Stimulated activated naive B cell treated with anti-CD40 and anti-IgM and Interleukin-4, amounts not matched to agents 10 μg/mL and 1 μg/mL and 100 μg/mL, for 72 hours (primary cell): ENCODE results near the gene KCNQ4.
A peak's percentile ranks its signal among the peaks of the same experiment; 100 is the strongest.

Experiments used
- ATAC-seq, 2 donors: fragments of 150-1000 bp; cut with Tn5 transposase; replicated peaks; 2 replicates each; pipeline ENCODE4 v1.10.0; 2021; ENCODE audit warnings: moderate library complexity in 1 of 2
- DNase-seq: peaks from one replicate; pipeline ENCODE4 v3.0.0; 2021
- H3K27ac Mint-ChIP-seq: one replicate; pipeline ENCODE4 v1.8.0; 2022; ENCODE audit warnings: mild to moderate bottlenecking, mixed read lengths
- H3K27me3 Mint-ChIP-seq, 2 donors: one replicate each; pipeline ENCODE4 v1.8.0; 2022; ENCODE audit warnings: mixed read lengths in 2 of 2
- H3K36me3 Mint-ChIP-seq, 2 donors: one replicate each; pipeline ENCODE4 v1.8.0; 2022; ENCODE audit warnings: mixed read lengths in 2 of 2, mild to moderate bottlenecking in 1 of 2
- H3K4me1 Mint-ChIP-seq, 2 donors: one replicate each; pipeline ENCODE4 v1.8.0; 2022; ENCODE audit warnings: mixed read lengths in 2 of 2, mild to moderate bottlenecking in 1 of 2
- H3K4me3 Mint-ChIP-seq, 2 donors: one replicate each; pipeline ENCODE4 v1.8.0; 2022; ENCODE audit warnings: mild to moderate bottlenecking in 2 of 2, mixed read lengths in 2 of 2, moderate library complexity in 1 of 2
- H3K9me3 Mint-ChIP-seq, 2 donors: one replicate each; pipeline ENCODE4 v1.8.0; 2022; ENCODE audit warnings: mixed read lengths in 2 of 2, mild to moderate bottlenecking in 1 of 2

Gene KCNQ4

DNA sequence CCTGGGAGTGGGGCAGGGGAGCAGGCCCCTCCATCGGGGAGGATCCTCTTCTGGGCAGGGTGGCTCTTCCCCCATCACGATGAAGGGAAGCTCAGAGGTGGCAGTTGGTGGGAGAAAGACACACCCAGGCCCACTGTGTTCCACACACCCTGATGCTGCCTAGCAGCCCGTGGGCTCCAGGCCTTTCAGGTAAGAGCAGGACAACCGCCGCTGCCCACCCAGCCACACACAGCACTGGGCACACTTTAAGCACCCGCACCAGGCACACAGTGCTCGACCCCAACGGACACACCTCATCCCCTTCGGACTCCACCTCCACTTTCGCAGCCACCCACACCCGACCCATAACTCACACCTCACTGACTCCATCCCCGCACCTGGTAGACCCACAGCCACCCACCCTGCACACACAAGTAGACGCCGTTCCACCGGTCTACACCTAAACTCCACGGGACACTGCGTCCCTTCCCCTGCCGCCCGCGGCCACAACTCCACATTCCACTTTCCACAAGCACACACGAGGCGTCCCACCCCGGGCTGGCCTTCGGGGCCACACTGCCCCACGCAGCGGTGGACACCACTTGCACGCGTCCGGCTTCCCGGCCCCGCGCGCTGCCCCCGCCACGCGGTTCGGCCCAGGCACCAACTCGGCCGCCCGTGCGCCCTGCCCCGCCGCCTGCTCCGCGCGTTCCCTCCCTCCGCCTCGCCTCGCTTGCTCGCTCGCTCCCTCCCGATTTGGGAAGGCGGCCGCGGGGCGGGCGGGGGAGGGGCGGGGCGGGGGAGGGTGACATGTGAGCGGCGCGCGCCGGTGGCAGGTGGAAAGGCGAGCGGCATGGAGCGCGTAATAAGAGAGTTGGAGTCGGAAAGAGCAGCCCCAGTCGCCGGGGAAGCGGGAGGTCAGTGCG, at the start of gene KCNQ4:
KCNQ4 (plus strand) TSS at position 787 of the 905 bp plus-strand sequence. CDS start 307 bp downstream, outside the sequence.
- DNase-seq: no peak

DNA sequence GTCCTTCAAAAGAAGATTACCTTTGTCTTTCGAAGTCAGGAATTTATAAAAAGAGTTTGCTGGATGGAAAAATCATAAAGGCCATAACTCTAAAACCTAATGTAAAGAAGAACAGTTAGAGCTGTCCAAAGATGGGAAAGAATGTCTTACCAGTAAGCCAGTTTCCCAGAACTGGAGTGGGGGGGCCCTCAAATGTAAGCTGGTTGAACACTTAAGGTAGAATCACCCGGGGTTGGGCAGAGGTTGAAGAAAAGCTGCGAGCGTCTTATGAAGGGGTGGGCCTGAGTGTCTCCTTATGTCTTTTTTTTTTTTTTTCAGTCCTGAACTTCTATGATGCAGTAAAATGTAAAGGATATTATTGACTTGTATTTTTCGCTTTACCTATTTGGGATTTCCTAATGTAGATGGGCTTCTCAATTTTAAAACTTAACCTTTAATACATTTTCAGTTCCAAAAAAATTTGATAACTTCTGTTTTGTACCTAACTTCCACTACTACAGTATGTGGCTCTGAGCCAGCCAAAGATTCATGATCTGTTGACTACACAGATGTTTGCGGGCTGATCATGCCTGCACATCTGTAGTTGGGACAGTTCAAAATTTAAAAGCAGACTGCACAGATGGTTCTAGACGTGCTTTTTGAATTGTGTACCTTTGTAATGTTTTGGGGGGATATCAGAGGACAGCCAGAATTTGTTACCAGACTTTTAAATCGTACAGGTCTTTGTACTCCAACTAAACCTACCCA, 48.5 kb upstream of the KCNQ4 start:
- DNase-seq (no peak), ATAC-seq (no peak)
- H3K4me3 Mint-ChIP-seq: no peak overlapping the region
- H3K27me3 Mint-ChIP-seq: no peaks in the 10 kb centered on the region
- no peak overlapping the region for H3K27ac Mint-ChIP-seq
- H3K9me3 Mint-ChIP-seq: no peaks in the 10 kb centered on the region
- H3K36me3 Mint-ChIP-seq: peaks cover 20 to 32% of the 10 kb centered on the region in 2 donors
- H3K4me1 Mint-ChIP-seq: peaks cover 25 to 51% of the 10 kb centered on the region in 2 donors

More for the DNA sequence above, at the start of gene KCNQ4:
- Mint-ChIP-seq H3K27me3 (peaks cover 45 to 52% of the 10 kb centered on the region in 2 donors), H3K36me3 (peaks cover 7 to 24% of the 10 kb centered on the region in 2 donors), H3K4me1 (peaks cover 13 to 32% of the 10 kb centered on the region in 2 donors), H3K4me3 (peak within 1 kb of the TSS; percentile 86 to 87), H3K27ac (peak within 1 kb of the TSS; percentile 89), H3K9me3 (no peaks in the 10 kb centered on the region)
- peak; percentile 66 to 67 for ATAC-seq

DNA sequence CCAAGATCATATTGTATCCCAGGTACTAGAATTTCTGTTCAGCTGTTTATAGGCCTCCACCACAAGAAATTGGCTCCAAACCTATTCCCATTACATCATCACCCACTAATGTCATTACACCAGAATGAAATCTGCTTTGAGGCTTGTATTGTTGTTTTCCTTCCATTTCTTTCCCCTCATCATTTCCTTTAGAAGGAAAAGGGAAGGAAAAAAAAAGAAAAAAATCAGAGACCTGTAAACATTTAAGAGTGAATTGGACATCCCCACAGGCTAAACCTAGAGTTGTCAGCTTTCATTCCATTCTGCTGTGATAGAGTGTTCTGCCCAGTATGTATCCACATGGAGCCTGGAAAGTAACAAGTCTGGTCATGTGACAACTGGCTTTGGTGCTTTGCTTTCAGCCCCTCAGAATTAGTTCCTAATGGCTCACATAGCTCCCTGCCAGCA, 47.5 kb upstream of the KCNQ4 start:
- no peak overlapping the region for H3K27ac Mint-ChIP-seq
- DNase-seq: no peak
- peaks cover 24 to 51% of the 10 kb centered on the region in 2 donors for H3K4me1 Mint-ChIP-seq
- H3K36me3 Mint-ChIP-seq: peaks cover 20 to 31% of the 10 kb centered on the region in 2 donors
- no peak overlapping the region for H3K4me3 Mint-ChIP-seq
- no peaks in the 10 kb centered on the region for H3K27me3 Mint-ChIP-seq
- no peaks in the 10 kb centered on the region for H3K9me3 Mint-ChIP-seq
- ATAC-seq: no peak

DNA sequence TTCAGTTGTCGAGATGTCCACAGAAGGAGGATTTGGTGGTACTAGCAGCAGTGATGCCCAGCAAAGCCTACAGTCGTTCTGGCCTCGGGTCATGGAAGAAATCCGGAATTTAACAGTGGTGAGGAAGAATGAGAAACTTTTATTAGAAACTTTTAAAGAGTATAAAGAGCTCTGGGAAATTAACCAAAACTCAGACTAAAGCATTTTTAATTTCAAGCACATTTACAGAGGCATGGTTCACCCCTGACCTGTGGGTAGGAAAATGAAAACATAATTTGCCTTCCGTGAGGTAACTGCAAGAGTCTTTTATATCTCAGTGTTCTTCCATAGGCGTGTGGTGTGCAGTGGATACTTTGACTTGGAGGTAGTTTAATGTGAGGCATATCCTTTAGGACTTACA, 44.8 kb upstream of the KCNQ4 start:
- DNase-seq: no peak
- no peak for ATAC-seq
- Mint-ChIP-seq H3K9me3 (no peaks in the 10 kb centered on the region), H3K36me3 (peaks cover 26 to 47% of the 10 kb centered on the region in 2 donors), H3K4me3 (no peak overlapping the region), H3K4me1 (peaks cover 21 to 53% of the 10 kb centered on the region in 2 donors), H3K27me3 (no peaks in the 10 kb centered on the region), H3K27ac (no peak overlapping the region)

DNA sequence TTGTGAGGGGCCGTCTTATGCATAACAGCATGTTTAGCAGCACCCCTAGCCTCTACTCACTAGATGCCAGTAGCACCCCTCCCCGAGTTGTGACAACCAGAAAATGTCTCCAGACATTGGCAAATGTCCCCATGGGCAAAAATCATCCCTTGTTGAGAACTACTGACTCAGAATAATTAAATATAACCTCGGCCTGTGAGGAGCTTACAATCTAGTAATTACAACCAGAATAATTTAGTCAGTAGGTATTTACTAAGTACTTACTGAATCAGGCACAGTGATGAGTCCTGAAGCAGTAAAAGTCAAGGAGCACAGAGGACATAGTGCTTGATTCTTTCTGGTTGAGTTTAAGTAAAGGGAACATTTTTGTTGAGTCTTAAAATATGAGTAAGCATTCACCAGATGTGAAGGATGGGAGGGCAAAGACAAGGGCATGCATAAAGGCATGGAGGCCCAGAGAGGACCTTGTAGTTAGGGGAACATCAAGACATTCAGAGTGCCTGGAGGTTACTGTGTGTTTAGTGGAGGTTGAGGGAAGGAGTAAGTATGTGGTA, 44.1 kb upstream of the KCNQ4 start:
- peaks cover 26 to 51% of the 10 kb centered on the region in 2 donors for H3K36me3 Mint-ChIP-seq
- H3K4me3 Mint-ChIP-seq: no peak overlapping the region
- H3K27me3 Mint-ChIP-seq: no peaks in the 10 kb centered on the region
- no peak for DNase-seq
- no peaks in the 10 kb centered on the region for H3K9me3 Mint-ChIP-seq
- H3K27ac Mint-ChIP-seq: peak overlapping the region; percentile 22
- no peak for ATAC-seq
- peaks cover 21 to 53% of the 10 kb centered on the region in 2 donors for H3K4me1 Mint-ChIP-seq

DNA sequence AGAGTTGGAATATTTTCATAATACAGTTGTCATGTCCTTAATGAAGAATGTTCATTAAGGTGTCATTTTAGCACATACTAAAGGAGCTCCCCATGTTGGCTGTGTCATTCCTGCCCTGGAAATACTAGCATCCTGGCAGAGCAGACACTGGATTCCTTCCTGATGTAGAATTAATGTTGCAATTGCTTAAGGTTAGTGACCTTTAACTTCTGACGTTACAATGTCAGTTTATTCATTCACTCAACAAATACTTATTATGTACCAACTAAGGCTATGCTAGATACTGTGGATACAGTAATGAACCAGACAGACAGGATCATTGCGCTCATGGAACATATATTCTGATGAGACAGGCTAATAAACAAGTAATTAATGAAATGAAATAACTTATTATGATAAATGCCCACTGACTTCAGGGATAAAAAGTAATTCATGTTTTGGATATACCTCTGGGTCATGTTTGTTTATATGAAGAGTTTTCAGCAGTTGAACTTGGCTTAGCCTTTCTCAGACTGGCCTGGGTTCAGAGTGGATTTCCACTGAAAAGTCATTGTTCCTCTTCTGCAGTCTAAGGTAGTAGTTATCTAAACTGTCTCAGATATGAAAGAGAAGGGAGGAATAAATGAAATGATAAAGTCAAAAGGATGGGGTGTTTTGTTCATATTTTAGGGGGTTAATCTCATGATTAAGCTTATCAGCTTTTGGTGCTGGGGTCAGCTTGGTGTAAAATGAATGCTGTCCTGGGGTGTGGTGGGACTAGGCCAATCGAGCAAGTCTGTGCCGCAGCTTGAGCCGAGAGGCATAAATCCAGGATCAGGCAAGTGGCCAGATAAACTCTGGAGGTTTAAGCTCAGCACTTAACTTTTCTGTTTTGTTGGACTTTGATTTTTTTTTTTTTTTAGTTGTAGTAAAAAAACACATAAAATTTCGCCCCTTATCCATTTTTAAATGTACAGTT, 43.3 kb upstream of the KCNQ4 start:
- Mint-ChIP-seq H3K27me3 (no peaks in the 10 kb centered on the region), H3K4me3 (peak overlapping the region in 1 of 2 donors; percentile 6), H3K4me1 (peaks cover 18 to 48% of the 10 kb centered on the region in 2 donors), H3K9me3 (no peaks in the 10 kb centered on the region), H3K36me3 (peaks cover 28 to 56% of the 10 kb centered on the region in 2 donors), H3K27ac (peak overlapping the region; percentile 22)
- ATAC-seq (peak in 1 of 2 donors; percentile 51), DNase-seq (no peak)

DNA sequence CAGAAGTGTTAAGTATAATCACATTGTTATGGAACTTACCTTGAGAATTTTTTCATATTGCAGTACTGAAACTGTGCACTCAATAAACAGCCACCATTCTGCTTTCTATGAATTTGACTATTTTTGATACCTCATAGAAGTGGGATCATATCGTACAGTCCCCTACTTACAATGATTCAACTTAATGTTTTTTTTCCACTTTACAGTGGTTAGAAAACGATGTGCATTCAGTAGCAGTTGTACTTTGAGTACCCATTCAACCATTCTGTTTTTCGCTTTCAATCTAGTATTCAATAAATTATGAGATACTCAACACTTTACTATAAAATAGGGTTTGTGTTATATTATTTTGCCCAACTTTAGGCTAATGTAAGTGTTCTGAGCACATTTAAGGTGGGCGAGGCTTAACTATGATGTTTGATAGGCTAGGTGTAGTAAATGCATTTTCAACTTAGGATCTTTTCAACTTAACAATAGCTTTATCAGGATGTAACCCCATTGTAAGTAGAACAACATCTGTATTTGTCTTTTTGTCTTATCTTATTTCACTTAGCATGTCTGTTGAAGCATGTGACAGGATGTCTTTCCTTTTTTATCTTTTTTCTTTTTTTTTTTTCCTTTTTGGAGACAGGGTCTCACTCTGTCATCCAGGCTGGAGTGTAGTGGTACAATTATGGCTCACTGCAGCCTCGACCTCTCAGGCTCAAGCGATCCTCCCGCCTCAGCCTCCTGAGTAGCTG, 42.4 kb upstream of the KCNQ4 start:
- DNase-seq (no peak), ATAC-seq (no peak)
- H3K27me3 Mint-ChIP-seq: no peaks in the 10 kb centered on the region
- peaks cover 23 to 55% of the 10 kb centered on the region in 2 donors for H3K4me1 Mint-ChIP-seq
- no peak overlapping the region for H3K27ac Mint-ChIP-seq
- H3K9me3 Mint-ChIP-seq: no peaks in the 10 kb centered on the region
- H3K36me3 Mint-ChIP-seq: peaks cover 34 to 64% of the 10 kb centered on the region in 2 donors
- no peak overlapping the region for H3K4me3 Mint-ChIP-seq

DNA sequence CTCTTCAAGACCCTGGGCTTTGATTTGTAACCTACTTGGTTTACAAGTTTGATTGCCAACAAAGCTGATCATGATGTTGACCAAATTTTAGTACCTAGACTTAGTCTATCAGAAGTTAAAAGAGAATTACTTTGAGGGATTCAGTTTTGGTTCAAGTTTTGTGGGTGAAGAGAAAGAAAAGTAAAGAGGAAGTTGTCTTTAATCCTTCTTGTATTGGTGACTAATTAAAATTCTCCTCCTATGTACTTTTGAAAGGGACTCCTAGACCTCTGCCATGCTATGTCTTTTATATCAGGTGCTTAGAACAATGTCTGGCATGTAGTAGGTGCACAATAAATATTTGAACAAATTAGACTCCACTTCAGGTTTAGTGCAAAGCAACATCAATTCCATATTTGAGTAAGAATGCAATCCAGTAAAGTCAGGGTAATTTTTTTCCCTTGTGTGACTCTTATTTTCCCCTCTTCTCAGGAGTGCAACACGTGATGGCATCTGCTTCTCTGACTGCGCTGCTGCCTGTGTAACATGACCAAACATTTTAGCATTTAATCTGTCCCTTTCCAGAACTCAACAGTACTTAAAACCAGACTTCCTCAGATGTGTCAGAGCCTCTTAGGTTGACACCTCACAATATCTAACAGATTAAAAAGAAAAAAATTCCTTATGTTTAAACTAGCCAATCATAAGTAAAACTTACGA, 41.1 kb upstream of the KCNQ4 start:
- no peak for DNase-seq
- H3K4me3 Mint-ChIP-seq: peak overlapping the region in 1 of 2 donors; percentile 7
- peak; percentile 82 to 91 for ATAC-seq
- no peaks in the 10 kb centered on the region for H3K9me3 Mint-ChIP-seq
- H3K27ac Mint-ChIP-seq: peak overlapping the region; percentile 74
- H3K4me1 Mint-ChIP-seq: peaks cover 26 to 59% of the 10 kb centered on the region in 2 donors
- H3K36me3 Mint-ChIP-seq: peaks cover 41 to 76% of the 10 kb centered on the region in 2 donors
- H3K27me3 Mint-ChIP-seq: no peaks in the 10 kb centered on the region

DNA sequence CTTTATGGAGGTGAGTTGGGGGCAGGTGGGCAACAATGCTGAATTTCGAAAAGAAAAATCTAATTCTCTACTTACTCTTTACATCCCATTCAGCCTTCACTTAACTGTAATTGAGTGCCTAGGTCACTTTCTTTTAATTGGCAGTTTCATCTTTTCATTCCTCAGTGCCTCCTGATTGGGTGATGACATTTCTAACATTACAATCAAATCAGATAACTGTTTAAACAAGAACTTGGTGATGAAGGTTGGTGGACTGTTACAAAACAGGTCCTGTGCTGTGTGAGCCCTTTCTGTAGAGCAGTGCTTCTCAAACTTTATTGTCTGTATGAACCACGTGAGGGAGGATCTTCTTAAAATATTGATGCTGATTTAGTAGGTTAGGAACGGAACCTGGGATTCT, 40.1 kb upstream of the KCNQ4 start:
- Mint-ChIP-seq H3K4me1 (peaks cover 26 to 58% of the 10 kb centered on the region in 2 donors), H3K27me3 (no peaks in the 10 kb centered on the region), H3K4me3 (no peak overlapping the region), H3K9me3 (no peaks in the 10 kb centered on the region), H3K36me3 (peaks cover 45 to 81% of the 10 kb centered on the region in 2 donors), H3K27ac (peak overlapping the region; percentile 15)
- DNase-seq (no peak), ATAC-seq (no peak)

DNA sequence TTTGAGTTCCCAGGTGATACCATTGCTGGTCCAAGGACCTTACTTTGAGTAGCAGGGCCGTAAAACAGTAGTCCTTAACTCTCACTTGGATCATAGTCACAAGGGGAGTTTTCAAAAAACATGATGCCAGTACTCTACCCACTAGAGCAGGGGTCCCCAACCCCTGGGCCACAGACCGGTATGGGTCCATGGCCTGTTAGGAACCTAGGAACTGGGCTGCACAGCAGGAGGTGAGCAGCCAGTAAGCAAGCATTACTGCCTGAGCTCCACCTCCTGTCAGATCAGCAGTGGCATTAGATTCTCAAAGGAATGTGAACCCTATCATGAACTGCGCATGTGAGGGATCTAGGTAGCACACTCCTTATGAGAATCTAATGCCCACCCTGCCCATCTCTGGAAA, 39.7 kb upstream of the KCNQ4 start:
- peaks cover 42 to 78% of the 10 kb centered on the region in 2 donors for H3K36me3 Mint-ChIP-seq
- DNase-seq: no peak
- peak overlapping the region; percentile 15 for H3K27ac Mint-ChIP-seq
- H3K9me3 Mint-ChIP-seq: no peaks in the 10 kb centered on the region
- no peaks in the 10 kb centered on the region for H3K27me3 Mint-ChIP-seq
- ATAC-seq: no peak
- H3K4me3 Mint-ChIP-seq: no peak overlapping the region
- peaks cover 25 to 58% of the 10 kb centered on the region in 2 donors for H3K4me1 Mint-ChIP-seq

DNA sequence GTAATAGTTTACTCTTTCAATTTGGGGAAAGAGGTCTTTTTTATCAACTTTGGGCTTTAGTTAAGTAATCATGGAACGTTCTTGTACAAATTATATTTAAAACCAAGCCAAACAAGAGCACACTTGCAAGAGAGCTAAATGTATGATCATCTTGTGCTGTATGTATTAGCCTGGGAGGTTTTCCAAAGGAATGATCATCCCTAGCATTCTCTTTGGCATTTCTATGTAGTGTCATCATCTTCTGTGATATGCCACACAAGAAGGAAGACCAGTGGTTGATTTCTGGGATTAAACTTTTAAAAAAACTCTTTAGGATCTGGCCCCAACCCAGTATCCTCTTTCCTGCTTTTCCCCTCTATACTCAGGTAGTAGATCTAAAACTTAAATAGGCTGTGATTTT, 38.4 kb upstream of the KCNQ4 start:
- Mint-ChIP-seq H3K4me1 (peaks cover 21 to 51% of the 10 kb centered on the region in 2 donors), H3K36me3 (peaks cover 36 to 72% of the 10 kb centered on the region in 2 donors), H3K9me3 (no peaks in the 10 kb centered on the region), H3K4me3 (no peak overlapping the region), H3K27ac (peak overlapping the region; percentile 70), H3K27me3 (no peaks in the 10 kb centered on the region)
- ATAC-seq (no peak), DNase-seq (no peak)

DNA sequence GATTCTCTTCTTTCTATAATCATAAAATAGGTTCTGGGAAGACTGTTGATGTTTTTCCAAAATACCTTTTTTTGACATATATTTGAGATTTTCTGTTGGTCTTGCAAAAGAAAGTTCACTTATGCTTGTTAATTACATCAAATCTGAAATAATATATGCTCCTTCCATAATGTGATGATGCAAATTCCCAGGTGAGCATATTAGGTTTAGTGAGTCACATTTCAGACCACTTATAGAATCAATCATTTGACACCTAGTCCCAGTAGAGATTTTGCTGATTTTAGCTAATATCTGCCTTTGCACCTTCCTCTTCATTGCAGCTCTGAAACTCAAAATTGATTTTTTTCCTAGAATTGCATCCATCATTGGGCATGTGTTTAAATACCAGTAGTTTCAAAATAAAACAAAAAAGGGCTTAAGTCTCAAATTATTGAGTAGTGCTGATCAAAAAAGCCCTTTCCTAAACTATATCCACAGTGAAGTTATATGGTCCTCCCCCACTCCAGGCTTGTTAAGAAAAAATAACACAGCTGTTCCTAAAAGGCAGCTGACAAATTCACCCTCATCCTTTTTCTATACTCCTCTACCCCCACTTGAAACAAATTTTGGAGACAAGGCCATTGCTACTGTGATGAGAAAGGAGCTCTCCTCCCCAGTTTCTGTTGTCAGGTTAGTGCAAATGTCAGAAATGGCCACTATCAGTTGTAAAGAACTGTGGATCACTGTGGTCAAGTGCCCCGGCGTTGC, 37.1 kb upstream of the KCNQ4 start:
- peaks cover 34 to 71% of the 10 kb centered on the region in 2 donors for H3K36me3 Mint-ChIP-seq
- no peaks in the 10 kb centered on the region for H3K27me3 Mint-ChIP-seq
- no peak overlapping the region for H3K4me3 Mint-ChIP-seq
- peaks cover 17 to 38% of the 10 kb centered on the region in 2 donors for H3K4me1 Mint-ChIP-seq
- H3K27ac Mint-ChIP-seq: peak overlapping the region; percentile 39
- ATAC-seq (no peak), DNase-seq (no peak)
- no peaks in the 10 kb centered on the region for H3K9me3 Mint-ChIP-seq
